ENCODE measurements around the gene ATXN2. TPM values are rescaled to one million over a fixed set of nuclear protein-coding genes. Genes with fewer than 3 reads are reported as not detected.

Gene ATXN2
- total RNA-seq, 2 donors from 2014 or later = 81.0 to 109 TPM

- Histone ChIP-seq H3K4me3 (no peak overlapping the region), H3K27ac (no peak overlapping the region), H3K9me3 (no peaks in the 10 kb centered on the region), H3K36me3 (no peaks in the 10 kb centered on the region), H3K4me1 (ENCODE audit: control insufficient read depth in 1 of 2, low read depth in 2 of 2) (peaks cover 13 to 30% of the 10 kb centered on the region in 2 donors), H3K27me3 (replicated peaks; ENCODE audit: insufficient read depth) (no peaks in the 10 kb centered on the region)
- DNase-seq (ENCODE audit: low spot score) (no peak), ATAC-seq (ENCODE audit: insufficient number of reproducible peaks, low FRiP score, low read depth) (no peak)
- no peak for TF ChIP-seq CTCF (IDR thresholded peaks at IDR 0.05)
These were observed 174.3 kb downstream of the ATXN2 start for GRCh38 chr12:111424793-111425251.

GRCh38 chr12:111424189-111424792, 174.8 kb downstream of the ATXN2 start:
- Histone ChIP-seq H3K27me3 (replicated peaks; ENCODE audit: insufficient read depth) (no peaks in the 10 kb centered on the region), H3K27ac (no peak overlapping the region), H3K4me3 (no peak overlapping the region), H3K9me3 (no peaks in the 10 kb centered on the region), H3K36me3 (no peaks in the 10 kb centered on the region), H3K4me1 (ENCODE audit: control insufficient read depth in 1 of 2, low read depth in 2 of 2) (peaks cover 8 to 25% of the 10 kb centered on the region in 2 donors)
- no peak for TF ChIP-seq CTCF (IDR thresholded peaks at IDR 0.05)
- ATAC-seq (ENCODE audit: insufficient number of reproducible peaks, low FRiP score, low read depth) = no peak
- no peak for DNase-seq (ENCODE audit: low spot score)

- Histone ChIP-seq H3K36me3 (peaks cover 9% of the 10 kb centered on the region), H3K27me3 (replicated peaks; ENCODE audit: insufficient read depth) (no peaks in the 10 kb centered on the region), H3K4me1 (ENCODE audit: control insufficient read depth in 1 of 2, low read depth in 2 of 2) (peaks cover 0 to 3% of the 10 kb centered on the region in 2 donors), H3K4me3 (no peak overlapping the region), H3K9me3 (no peaks in the 10 kb centered on the region), H3K27ac (no peak overlapping the region)
- TF ChIP-seq CTCF (IDR thresholded peaks at IDR 0.05) = no peak
- no peak for DNase-seq (ENCODE audit: low spot score)
- ATAC-seq (ENCODE audit: insufficient number of reproducible peaks, low FRiP score, low read depth) = no peak
These were observed 178.6 kb downstream of the ATXN2 start for GRCh38 chr12:111420494-111420893.

GRCh38 chr12:111419784-111420183, 179.3 kb downstream of the ATXN2 start:
- DNase-seq (ENCODE audit: low spot score) (no peak), ATAC-seq (ENCODE audit: insufficient number of reproducible peaks, low FRiP score, low read depth) (no peak)
- H3K4me1 ChIP-seq (ENCODE audit: control insufficient read depth in 1 of 2, low read depth in 2 of 2) = no peaks in the 10 kb centered on the region

GRCh38 chr12:111418594-111418880, 180.6 kb downstream of the ATXN2 start:
- Histone ChIP-seq H3K9me3 (no peaks in the 10 kb centered on the region), H3K27ac (no peak overlapping the region), H3K4me3 (no peak overlapping the region), H3K27me3 (replicated peaks; ENCODE audit: insufficient read depth) (no peaks in the 10 kb centered on the region), H3K36me3 (peaks cover 9% of the 10 kb centered on the region), H3K4me1 (ENCODE audit: control insufficient read depth in 1 of 2, low read depth in 2 of 2) (peaks cover 0 to 4% of the 10 kb centered on the region in 2 donors)
- DNase-seq (ENCODE audit: low spot score) (no peak), ATAC-seq (ENCODE audit: insufficient number of reproducible peaks, low FRiP score, low read depth) (no peak)
- no peak for TF ChIP-seq CTCF (IDR thresholded peaks at IDR 0.05)

More at GRCh38 chr12:111419784-111420183, 179.3 kb downstream of the ATXN2 start:
- Histone ChIP-seq H3K27me3 (replicated peaks; ENCODE audit: insufficient read depth) (no peaks in the 10 kb centered on the region), H3K9me3 (no peaks in the 10 kb centered on the region), H3K36me3 (peaks cover 9% of the 10 kb centered on the region), H3K4me3 (no peak overlapping the region), H3K27ac (no peak overlapping the region)
- no peak for TF ChIP-seq CTCF (IDR thresholded peaks at IDR 0.05)

Data from thoracic aorta (tissue), 2 donors.